ENCODE measurements around the gene DAB2. TPM values are rescaled to one million over a fixed set of nuclear protein-coding genes. Genes with fewer than 3 reads are reported as not detected.

The DAB2 gene
- total RNA-seq, 3 donors from 2014 or later = 112 to 240 (median 119) TPM

- TF ChIP-seq POLR2A (IDR thresholded peaks at IDR 0.05) = no peak
- TF ChIP-seq CTCF (IDR thresholded peaks at IDR 0.05) = no peak
- no peak for TF ChIP-seq POLR2AphosphoS5 (IDR thresholded peaks at IDR 0.05)
- Histone ChIP-seq H3K4me1 (no peaks in the 10 kb centered on the region), H3K9me3 (no peaks in the 10 kb centered on the region), H3K27me3 (no peaks in the 10 kb centered on the region), H3K36me3 (no peaks in the 10 kb centered on the region), H3K27ac (no peak overlapping the region), H3K4me3 (no peak overlapping the region)
- no peak for DNase-seq (ENCODE audit: low spot score in 2 of 2)
- intact Hi-C loops (cut with DNase I; ENCODE audit: low total_unique reads) = loop anchor here (5.0 kb wide), 1 partner anchor 1942 kb away; no protein-coding TSS in a partner anchor
Observed at GRCh38 chr5:39370555-39371366, 54.0 kb downstream of the DAB2 start.

- no peak for TF ChIP-seq POLR2AphosphoS5 (IDR thresholded peaks at IDR 0.05)
- no peak for TF ChIP-seq CTCF (IDR thresholded peaks at IDR 0.05)
- no peak for TF ChIP-seq POLR2A (IDR thresholded peaks at IDR 0.05)
- H3K4me1 ChIP-seq = no peaks in the 10 kb centered on the region
- no peaks in the 10 kb centered on the region for H3K36me3 ChIP-seq
- no peaks in the 10 kb centered on the region for H3K9me3 ChIP-seq
- H3K27ac ChIP-seq = no peak overlapping the region
- H3K27me3 ChIP-seq = no peaks in the 10 kb centered on the region
- intact Hi-C loops (cut with DNase I; ENCODE audit: low total_unique reads) = no loop called here
- no peak overlapping the region for H3K4me3 ChIP-seq
- no peak for DNase-seq (ENCODE audit: low spot score in 2 of 2)
Observed at GRCh38 chr5:39369123-39369815, 55.5 kb downstream of the DAB2 start.

GRCh38 chr5:39368116-39368515 is 56.7 kb downstream of the DAB2 start:
- no peak overlapping the region for H3K27ac ChIP-seq
- no peaks in the 10 kb centered on the region for H3K36me3 ChIP-seq
- TF ChIP-seq POLR2A (IDR thresholded peaks at IDR 0.05) (no peak), CTCF (IDR thresholded peaks at IDR 0.05) (no peak), POLR2AphosphoS5 (IDR thresholded peaks at IDR 0.05) (no peak)
- no peak overlapping the region for H3K4me3 ChIP-seq
- intact Hi-C loops (cut with DNase I; ENCODE audit: low total_unique reads) = no loop called here
- H3K27me3 ChIP-seq = no peaks in the 10 kb centered on the region
- H3K4me1 ChIP-seq = no peaks in the 10 kb centered on the region
- no peaks in the 10 kb centered on the region for H3K9me3 ChIP-seq
- no peak for DNase-seq (ENCODE audit: low spot score in 2 of 2)

GRCh38 chr5:39367711-39368110 is 57.1 kb downstream of the DAB2 start:
- Histone ChIP-seq H3K4me3 (no peak overlapping the region), H3K27ac (no peak overlapping the region), H3K27me3 (no peaks in the 10 kb centered on the region), H3K9me3 (no peaks in the 10 kb centered on the region), H3K36me3 (no peaks in the 10 kb centered on the region), H3K4me1 (no peaks in the 10 kb centered on the region)
- TF ChIP-seq POLR2AphosphoS5 (IDR thresholded peaks at IDR 0.05) (no peak), CTCF (IDR thresholded peaks at IDR 0.05) (no peak), POLR2A (IDR thresholded peaks at IDR 0.05) (no peak)
- intact Hi-C loops (cut with DNase I; ENCODE audit: low total_unique reads) = no loop called here
- DNase-seq (ENCODE audit: low spot score in 2 of 2) = no peak

GRCh38 chr5:39364367-39364766 is 60.4 kb downstream of the DAB2 start, which contains the start of gene C9:
TSS of gene C9 (minus strand) at chr5:39364495. CDS start at chr5:39364464, 31 bp downstream.
- intact Hi-C loops (cut with DNase I; ENCODE audit: low total_unique reads) = no loop called here
- no peaks in the 10 kb centered on the region for H3K27me3 ChIP-seq
- no peaks in the 10 kb centered on the region for H3K36me3 ChIP-seq
- DNase-seq (ENCODE audit: low spot score in 2 of 2) = no peak
- TF ChIP-seq POLR2A (IDR thresholded peaks at IDR 0.05) (no peak), CTCF (IDR thresholded peaks at IDR 0.05) (no peak), POLR2AphosphoS5 (IDR thresholded peaks at IDR 0.05) (no peak)
- H3K27ac ChIP-seq = no peak within 1 kb of the TSS
- H3K9me3 ChIP-seq = no peaks in the 10 kb centered on the region
- H3K4me3 ChIP-seq = no peak within 1 kb of the TSS
- no peaks in the 10 kb centered on the region for H3K4me1 ChIP-seq

All from breast epithelium (tissue), 4 donors.